Esophagus squamous epithelium (tissue), 4 donors: ENCODE data around the gene TOGARAM2.

Experiments used
- POLR2A ChIP-seq, 4 donors: fragments of 450-650 bp; IDR thresholded peaks; one replicate each; pipeline ENCODE4 v1.6.1; 2017; ENCODE audit warnings: antibody characterized with exemption in 4 of 4, mild to moderate bottlenecking in 4 of 4, moderate library complexity in 3 of 4
- TF ChIP-seq, protein P1 (sequence below), 6 experiments: fragments of 450-650 bp in 4 of 6; fragments of 200-600 bp in 2 of 6; sonication (generic) in 2 of 6; IDR thresholded peaks; one replicate each; pipeline ENCODE4 v1.5.1; 2016 to 2019; ENCODE audit warnings: antibody characterized with exemption in 6 of 6, mild to moderate bottlenecking in 4 of 6, moderate library complexity in 4 of 6

DNA sequence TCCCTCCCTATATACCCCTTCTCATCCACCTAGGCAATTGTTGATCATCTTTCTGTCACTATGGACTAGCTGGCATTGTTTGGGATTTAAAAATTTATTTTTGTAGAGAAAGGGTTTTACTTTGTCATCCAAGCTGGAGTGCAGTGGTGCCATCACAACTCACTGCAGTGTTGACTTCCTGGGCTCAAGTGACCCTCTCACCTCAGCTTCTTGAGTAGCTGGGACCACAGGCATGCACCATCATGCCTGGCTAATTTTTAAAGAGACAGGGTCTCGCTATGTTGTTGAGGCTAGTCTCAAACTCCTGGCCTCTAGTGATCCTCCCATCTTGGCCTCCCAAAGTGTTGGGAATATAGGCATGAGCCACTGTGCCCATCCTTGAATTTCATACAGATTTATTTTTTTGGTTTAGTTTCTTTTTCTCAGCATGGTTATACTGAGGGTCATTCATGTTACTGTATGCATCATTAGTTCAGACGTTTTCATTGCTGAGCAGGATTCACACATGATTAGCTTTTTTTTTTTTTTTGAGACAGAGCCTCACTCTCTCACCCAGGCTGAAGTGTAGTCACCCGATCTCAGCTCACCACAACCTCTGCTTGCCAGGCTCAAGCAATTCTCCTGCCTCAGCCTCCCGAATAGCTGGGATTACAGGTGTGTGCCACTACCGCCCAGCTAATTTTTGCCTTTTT, 101.9 kb downstream of the TOGARAM2 start:
- TF ChIP-seq, protein P1, sequence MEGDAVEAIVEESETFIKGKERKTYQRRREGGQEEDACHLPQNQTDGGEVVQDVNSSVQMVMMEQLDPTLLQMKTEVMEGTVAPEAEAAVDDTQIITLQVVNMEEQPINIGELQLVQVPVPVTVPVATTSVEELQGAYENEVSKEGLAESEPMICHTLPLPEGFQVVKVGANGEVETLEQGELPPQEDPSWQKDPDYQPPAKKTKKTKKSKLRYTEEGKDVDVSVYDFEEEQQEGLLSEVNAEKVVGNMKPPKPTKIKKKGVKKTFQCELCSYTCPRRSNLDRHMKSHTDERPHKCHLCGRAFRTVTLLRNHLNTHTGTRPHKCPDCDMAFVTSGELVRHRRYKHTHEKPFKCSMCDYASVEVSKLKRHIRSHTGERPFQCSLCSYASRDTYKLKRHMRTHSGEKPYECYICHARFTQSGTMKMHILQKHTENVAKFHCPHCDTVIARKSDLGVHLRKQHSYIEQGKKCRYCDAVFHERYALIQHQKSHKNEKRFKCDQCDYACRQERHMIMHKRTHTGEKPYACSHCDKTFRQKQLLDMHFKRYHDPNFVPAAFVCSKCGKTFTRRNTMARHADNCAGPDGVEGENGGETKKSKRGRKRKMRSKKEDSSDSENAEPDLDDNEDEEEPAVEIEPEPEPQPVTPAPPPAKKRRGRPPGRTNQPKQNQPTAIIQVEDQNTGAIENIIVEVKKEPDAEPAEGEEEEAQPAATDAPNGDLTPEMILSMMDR (IDR thresholded peaks at IDR 0.05), result no peak
- TF ChIP-seq POLR2A (IDR thresholded peaks at IDR 0.05), result no peak
